Right atrium auricular region (tissue), 2 donors: ENCODE measurements around the gene MSX2. TPM values are rescaled to one million over a fixed set of nuclear protein-coding genes. Genes with fewer than 3 reads are reported as not detected.

Experiments
- DNase-seq: peaks from one replicate; pipeline ENCODE4 v3.0.0-alpha.2; 2019; ENCODE audit warnings: low spot score
- H3K27ac ChIP-seq, 2 donors: fragments of 200-600 bp; sonication (generic); 1 replicate in 1 of 2; 2 replicates in 1 of 2; pipeline ENCODE4 v1.5.1; 2016 to 2019
- H3K27me3 ChIP-seq, 2 donors: fragments of 200-600 bp; sonication (generic); one replicate each; pipeline versions ENCODE4 v1.5.1 to v1.6.0; 2017 to 2019
- H3K36me3 ChIP-seq: fragments of 200-600 bp; sonication (generic); one replicate; pipeline ENCODE4 v1.5.1; 2016
- H3K4me1 ChIP-seq, 2 donors: fragments of 200-600 bp; sonication (generic); one replicate each; pipeline versions ENCODE4 v1.5.1 to v1.6.0; 2017 to 2019
- H3K4me3 ChIP-seq, 2 donors: fragments of 200-600 bp; sonication (generic); 1 replicate in 1 of 2; 2 replicates in 1 of 2; pipeline ENCODE4 v1.5.1; 2017 to 2019; ENCODE audit warnings: mild to moderate bottlenecking in 1 of 2, moderate library complexity in 1 of 2
- H3K9me3 ChIP-seq, 2 donors: fragments of 200-600 bp; sonication (generic); one replicate each; pipeline ENCODE4 v1.5.1; 2019
- CTCF ChIP-seq, 2 donors: fragments of 200-600 bp; sonication (generic); IDR thresholded peaks; one replicate each; pipeline ENCODE4 v1.5.1; 2019; ENCODE audit warnings: antibody characterized with exemption in 2 of 2
- total RNA-seq, 2 donors: library from RNA; depleted of rRNA; stranded (reverse); fragments of >200 nt; gene quantifications; one replicate each; pipeline ENCODE4 v1.1.0, GENCODE V29; 2016

MSX2 gene
- total RNA-seq, 2 donors from 2014 or later: 2.6 to 3.4 TPM

- no peak for TF ChIP-seq CTCF (IDR thresholded peaks at IDR 0.05)
- no peak overlapping the region for H3K27ac ChIP-seq
- no peak for DNase-seq
- H3K9me3 ChIP-seq: no peaks in the 10 kb centered on the region
- peaks cover 0 to 19% of the 10 kb centered on the region in 2 donors for H3K4me1 ChIP-seq
- no peak overlapping the region for H3K4me3 ChIP-seq
- peaks cover 8% of the 10 kb centered on the region for H3K36me3 ChIP-seq
- H3K27me3 ChIP-seq: peaks cover 26 to 32% of the 10 kb centered on the region in 2 donors
Observed at GRCh38 chr5:174732036-174733020, 7.9 kb downstream of the MSX2 start.

GRCh38 chr5:174733091-174733690 lies 8.8 kb downstream of the MSX2 start:
- H3K9me3 ChIP-seq: no peaks in the 10 kb centered on the region
- no peak overlapping the region for H3K4me3 ChIP-seq
- no peak for DNase-seq
- TF ChIP-seq CTCF (IDR thresholded peaks at IDR 0.05): no peak
- H3K36me3 ChIP-seq: peaks cover 8% of the 10 kb centered on the region
- no peak overlapping the region for H3K27ac ChIP-seq
- peaks cover 0 to 19% of the 10 kb centered on the region in 2 donors for H3K4me1 ChIP-seq
- H3K27me3 ChIP-seq: peaks cover 28 to 32% of the 10 kb centered on the region in 2 donors

- no peak for DNase-seq
- no peaks in the 10 kb centered on the region for H3K9me3 ChIP-seq
- H3K27ac ChIP-seq: no peak overlapping the region
- TF ChIP-seq CTCF (IDR thresholded peaks at IDR 0.05): no peak
- H3K4me1 ChIP-seq: peaks cover 0 to 19% of the 10 kb centered on the region in 2 donors
- H3K36me3 ChIP-seq: peaks cover 8% of the 10 kb centered on the region
- peaks cover 28 to 32% of the 10 kb centered on the region in 2 donors for H3K27me3 ChIP-seq
- no peak overlapping the region for H3K4me3 ChIP-seq
Observed at GRCh38 chr5:174733836-174734235, 9.5 kb downstream of the MSX2 start.

- Histone ChIP-seq H3K27me3 (peaks cover 28 to 32% of the 10 kb centered on the region in 2 donors), H3K27ac (no peak overlapping the region), H3K9me3 (no peaks in the 10 kb centered on the region), H3K4me3 (peak overlapping the region in 1 of 2 donors; percentile 11), H3K4me1 (peaks cover 0 to 19% of the 10 kb centered on the region in 2 donors), H3K36me3 (no peaks in the 10 kb centered on the region)
- DNase-seq: no peak
- no peak for TF ChIP-seq CTCF (IDR thresholded peaks at IDR 0.05)
Observed at GRCh38 chr5:174734571-174735497, 10.5 kb downstream of the MSX2 start.
